Heart left ventricle (tissue), 16 donors: ENCODE measurements around the gene PIP4K2A. TPM values are rescaled to one million over a fixed set of nuclear protein-coding genes. Genes with fewer than 3 reads are reported as not detected.

Experiments used
- ATAC-seq, 4 donors: fragments of 200-7000 bp; cut with Tn5 transposase; one replicate each; pipeline ENCODE4 v1.9.1; 2020 to 2022; ENCODE audit warnings: moderate library complexity in 4 of 4, mild to moderate bottlenecking in 3 of 4, moderate number of reproducible peaks in 1 of 4
- DNase-seq, 5 donors: peaks; one replicate each; pipeline ENCODE4 v3.0.0-alpha.2; 2020
- H3K27ac ChIP-seq, 12 donors: fragments of 200-600 bp; sonication (generic) in 4 of 12; one replicate each; pipeline versions ENCODE4 v1.5.0 to v1.8.0; 2016 to 2022; ENCODE audit warnings: mild to moderate bottlenecking in 2 of 12
- H3K27me3 ChIP-seq, 9 donors: fragments of 200-600 bp; sonication (generic) in 2 of 9; one replicate each; pipeline versions ENCODE4 v1.5.1 to v1.8.0; 2016 to 2022; ENCODE audit warnings: mild to moderate bottlenecking in 3 of 9
- H3K36me3 ChIP-seq, 9 donors: fragments of 200-600 bp; sonication (generic) in 2 of 9; one replicate each; pipeline versions ENCODE4 v1.5.0 to v1.8.0; 2018 to 2022; ENCODE audit warnings: mild to moderate bottlenecking in 2 of 9
- H3K4me1 ChIP-seq, 12 donors: fragments of 200-600 bp; sonication (generic) in 4 of 12; one replicate each; pipeline versions ENCODE4 v1.5.0 to v1.8.0; 2016 to 2022; ENCODE audit warnings: mild to moderate bottlenecking in 3 of 12
- H3K4me3 ChIP-seq, 12 donors: fragments of 200-600 bp; sonication (generic) in 4 of 12; one replicate each; pipeline versions ENCODE4 v1.5.0 to v1.8.0; 2017 to 2022; ENCODE audit warnings: mild to moderate bottlenecking in 9 of 12, moderate library complexity in 4 of 12
- H3K9me3 ChIP-seq, 12 donors: fragments of 200-600 bp; sonication (generic) in 4 of 12; one replicate each; pipeline versions ENCODE4 v1.5.0 to v1.8.0; 2016 to 2022; ENCODE audit warnings: mild to moderate bottlenecking in 1 of 12
- CTCF ChIP-seq, 12 donors: fragments of 200-600 bp; sonication (generic) in 4 of 12; IDR thresholded peaks; one replicate each; pipeline versions ENCODE4 v1.5.0 to v1.8.0; 2018 to 2022; ENCODE audit warnings: antibody characterized with exemption in 12 of 12, mild to moderate bottlenecking in 5 of 12
- POLR2A ChIP-seq, 2 donors: fragments of 450-650 bp; IDR thresholded peaks; one replicate each; pipeline ENCODE4 v1.6.1; 2017; ENCODE audit warnings: antibody characterized with exemption in 2 of 2, mild to moderate bottlenecking in 2 of 2, moderate library complexity in 2 of 2
- WGBS, 4 donors: extraction: QIAGEN DNeasy Blood & Tissue Kit in 2 of 4; methylation state at CpG; one replicate each; pipeline versions ENCODE4 v1.1.5 to v1.1.7; 2013 to 2018; 5-methylcytosine and 5-hydroxymethylcytosine counted together
- intact Hi-C, 10 donors: fragments of 100-400 bp; cut with DNase I; formaldehyde crosslinking; loops; one replicate each; pipeline versions ENCODE4 v1.11.1 to v1.14.2; 2022
- polyA plus RNA-seq, 2 donors: library from polyadenylated mRNA; stranded (reverse); fragments of 200-250 nt; gene quantifications; one replicate each; pipeline ENCODE4 v1.2.3, GENCODE V29; 2013
- total RNA-seq, 9 donors: library from RNA; depleted of rRNA in 2 of 9; stranded (reverse); fragments of >200 nt in 2 of 9; fragmentation: NEBNext Ultra II Directional in 3 of 9; extraction: Animal tissue kit (Norgen Biotek cat#: 25700) in 3 of 9; gene quantifications; one replicate each; pipeline versions ENCODE4 v1.1.0 to v1.2.4, GENCODE V29; 2016 to 2023
- donor health status: ischemic (EF 13 %, LVEDD 7.1; RV severe dilation, severe dysfunction).
- donor health status: healthy with polysubstance abuse.
- donor health status: DM: no; HTN: yes; CAD: no.
- donor health status: DM: no; HTN: no; CAD: no.
- donor health status: ischemic (EF 25% LVEDD 6.9; RV normal size, moderate dysfunction).
- donor health status: ischemic (EF 25% LVEDD 5.7; RV mildly dilated, moderate dysfunction).
- donor health status: healthy.
- donor health status: DM: yes; HTN: yes; CAD: no.
- donor health status: ischemic (EF 35%, LVEDD 5.7; RV mildly dilated, moderate dysfunction).
- donor health status: nonischemic (EF 11% LVEDD 7.7; RV severe dilation, severe dysfunction).
- donor health status: DM: yes; HTN: yes; CAD: no.
- donor health status: PGD.
- donor health status: ischemic (EF 29% LVEDD 5.4; RV normal size, mild dysfunction).
- donor health status: nonischemic (EF 23%, LVEDD 6.1; RV moderate dilation, normal function).

PIP4K2A gene
- total and polyA plus RNA-seq, 11 donors = 4.0 to 35.6 (median 12.5) TPM

- no peak for TF ChIP-seq POLR2A (IDR thresholded peaks at IDR 0.05)
- TF ChIP-seq CTCF (IDR thresholded peaks at IDR 0.05) = no peak
- Histone ChIP-seq H3K36me3 (peaks cover 0 to 68% (median 19%) of the 10 kb centered on the region in 9 donors), H3K9me3 (no peaks in the 10 kb centered on the region), H3K4me1 (peaks cover 0 to 19% (median 6%) of the 10 kb centered on the region in 12 donors), H3K27me3 (no peaks in the 10 kb centered on the region), H3K4me3 (no peak overlapping the region), H3K27ac (no peak overlapping the region)
- ATAC-seq (no peak), DNase-seq (no peak)
- 61 to 79% (median 64%) methylated on average over 4 of the region's 4 CpGs for WGBS, 4 donors
- intact Hi-C loops = loop anchor here in 6 of 10 donors (5.0 to 10.0 kb wide), 5 partner anchors 415 to 575 kb away; partner anchors contain the start of gene DNAJC1 (in 1 of the 6)
These were observed 144.1 kb downstream of the PIP4K2A start for GRCh38 chr10:22570234-22570633.

GRCh38 chr10:22568928-22569327, 145.4 kb downstream of the PIP4K2A start:
- Histone ChIP-seq H3K36me3 (peaks cover 0 to 80% (median 27%) of the 10 kb centered on the region in 9 donors), H3K4me3 (peak overlapping the region in 8 of 12 donors; percentile 7 to 36 (median 26)), H3K4me1 (peaks cover 0 to 17% (median 6%) of the 10 kb centered on the region in 12 donors), H3K27me3 (no peaks in the 10 kb centered on the region), H3K9me3 (no peaks in the 10 kb centered on the region), H3K27ac (peak overlapping the region in 3 of 12 donors; percentile 15 to 29 (median 21))
- intact Hi-C loops = loop anchor here in 1 of 10 donors (10.0 kb wide), 1 partner anchor 574 kb away; no protein-coding TSS in a partner anchor
- TF ChIP-seq CTCF (IDR thresholded peaks at IDR 0.05) (no peak), POLR2A (IDR thresholded peaks at IDR 0.05) (no peak)
- no peak for DNase-seq
- peak; percentile 16 to 54 (median 26) for ATAC-seq
- WGBS, 4 donors = 66 to 82% (median 71%) methylated on average over 7 of the region's 7 CpGs

GRCh38 chr10:22564060-22564459, 150.3 kb downstream of the PIP4K2A start:
- DNase-seq (no peak), ATAC-seq (no peak)
- no peak overlapping the region for H3K4me3 ChIP-seq
- WGBS, 4 donors = 75 to 89% (median 87%) methylated on average over 5 of the region's 5 CpGs
- no peaks in the 10 kb centered on the region for H3K27me3 ChIP-seq
- no peak overlapping the region for H3K27ac ChIP-seq
- peaks cover 0 to 8% (median 0%) of the 10 kb centered on the region in 12 donors for H3K4me1 ChIP-seq
- TF ChIP-seq CTCF (IDR thresholded peaks at IDR 0.05) (no peak), POLR2A (IDR thresholded peaks at IDR 0.05) (no peak)
- no peaks in the 10 kb centered on the region for H3K9me3 ChIP-seq
- intact Hi-C loops = loop anchor here in 1 of 10 donors (10.0 kb wide), 1 partner anchor 569 kb away; no protein-coding TSS in a partner anchor
- peaks cover 0 to 74% (median 9%) of the 10 kb centered on the region in 9 donors for H3K36me3 ChIP-seq

GRCh38 chr10:22561909-22562308, 152.5 kb downstream of the PIP4K2A start:
- intact Hi-C loops = loop anchor here in 1 of 10 donors (10.0 kb wide), 1 partner anchor 567 kb away; no protein-coding TSS in a partner anchor

More at GRCh38 chr10:22561909-22562308, 152.5 kb downstream of the PIP4K2A start:
- H3K9me3 ChIP-seq = no peaks in the 10 kb centered on the region
- no peaks in the 10 kb centered on the region for H3K4me1 ChIP-seq
- no peak for DNase-seq
- peaks cover 0 to 53% (median 8%) of the 10 kb centered on the region in 9 donors for H3K36me3 ChIP-seq
- 97 to 99% (median 98%) methylated on average over 5 of the region's 5 CpGs for WGBS, 4 donors
- TF ChIP-seq POLR2A (IDR thresholded peaks at IDR 0.05) = no peak
- H3K27ac ChIP-seq = no peak overlapping the region
- ATAC-seq = no peak
- no peaks in the 10 kb centered on the region for H3K27me3 ChIP-seq
- H3K4me3 ChIP-seq = no peak overlapping the region
